GM18907 (cell line): ENCODE data around the gene OR6C70.

Experiments
- ATAC-seq: cut with Tn5 transposase; IDR thresholded peaks from one replicate; pipeline ENCODE4 v1.9.1; 2021; ENCODE audit warnings: mild to moderate bottlenecking, moderate library complexity; ENCODE audit not compliant: unreplicated experiment

The OR6C70 gene

DNA sequence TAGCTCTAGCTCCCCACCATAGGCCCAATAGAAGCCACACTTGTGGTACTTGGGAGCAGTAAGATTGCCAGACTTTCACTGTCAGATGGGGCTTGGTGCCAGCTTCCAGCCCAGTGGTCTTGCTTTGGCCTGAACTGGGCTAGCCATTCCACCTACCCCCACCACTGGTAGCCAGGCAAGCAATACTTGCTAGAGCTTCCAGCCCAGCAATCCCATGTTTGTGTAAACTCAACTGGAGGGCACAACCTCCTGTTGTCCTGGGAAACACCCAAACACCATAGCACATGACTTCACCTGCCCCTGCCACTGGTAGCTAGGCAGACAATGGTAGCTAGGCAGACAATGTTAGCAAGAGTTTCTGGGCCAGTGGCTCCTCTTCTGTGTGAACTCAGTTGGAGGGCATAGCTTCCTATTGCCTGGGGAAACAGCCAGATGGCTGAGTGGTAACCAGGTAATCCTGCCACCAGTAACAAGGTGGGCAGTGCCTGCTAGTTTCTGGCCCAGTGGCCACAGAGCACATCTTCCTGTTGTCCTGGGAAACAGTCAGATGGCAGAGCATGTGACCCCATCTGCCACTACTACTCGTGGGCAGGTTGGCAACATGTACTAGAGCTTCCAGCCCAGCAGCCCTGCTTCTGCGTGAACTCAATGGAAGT is 49.5 kb downstream of the OR6C70 start:
- no peak for ATAC-seq
